Aorta (tissue), 5 donors: ENCODE measurements around the gene C19orf67. TPM values are rescaled to one million over a fixed set of nuclear protein-coding genes. Genes with fewer than 3 reads are reported as not detected.

ENCODE experiments used
- ATAC-seq: fragments of 200-7000 bp; cut with Tn5 transposase; one replicate; pipeline ENCODE4 v1.9.1; 2022; ENCODE audit warnings: moderate library complexity; ENCODE audit not compliant: low FRiP score
- DNase-seq, 2 donors: peaks; one replicate each; pipeline ENCODE4 v3.0.0-alpha.2; 2020
- H3K27ac ChIP-seq, 2 donors: one replicate each; pipeline ENCODE4 v1.5.1; 2013; ENCODE audit warnings: low read length in 2 of 2, mild to moderate bottlenecking in 2 of 2, moderate library complexity in 2 of 2, control low read depth in 1 of 2, inconsistent platforms in 1 of 2, low read depth in 1 of 2
- H3K27me3 ChIP-seq, 2 donors: one replicate each; pipeline ENCODE4 v1.6.1; 2013; ENCODE audit warnings: control low read depth in 1 of 2, low read length in 1 of 2, mild to moderate bottlenecking in 1 of 2, moderate library complexity in 1 of 2; ENCODE audit not compliant: insufficient read depth in 2 of 2, control insufficient read depth in 1 of 2
- H3K36me3 ChIP-seq, 2 donors: one replicate each; pipeline ENCODE4 v1.6.1; 2013; ENCODE audit warnings: control low read depth in 1 of 2, low read length in 1 of 2, mild to moderate bottlenecking in 1 of 2; ENCODE audit not compliant: insufficient read depth in 2 of 2, control insufficient read depth in 1 of 2
- H3K4me1 ChIP-seq, 2 donors: one replicate each; pipeline ENCODE4 v1.6.1; 2013; ENCODE audit warnings: low read length in 2 of 2, control low read depth in 1 of 2, mild to moderate bottlenecking in 1 of 2, moderate library complexity in 1 of 2; ENCODE audit not compliant: insufficient read depth in 2 of 2, control insufficient read depth in 1 of 2
- H3K4me3 ChIP-seq, 2 donors: one replicate each; pipeline ENCODE4 v1.5.1; 2013; ENCODE audit warnings: low read length in 2 of 2, control low read depth in 1 of 2, mild to moderate bottlenecking in 1 of 2
- H3K9me3 ChIP-seq: one replicate; pipeline ENCODE4 v1.6.1; 2013; ENCODE audit warnings: mild to moderate bottlenecking, low read length; ENCODE audit not compliant: control insufficient read depth
- WGBS, 2 donors: extraction: QIAGEN DNeasy Blood & Tissue Kit; methylation state at CpG; one replicate each; pipeline ENCODE4 v1.1.7; 2013; 5-methylcytosine and 5-hydroxymethylcytosine counted together
- intact Hi-C, 2 donors: fragments of 100-400 bp; cut with DNase I; formaldehyde crosslinking; loops; one replicate each; pipeline versions ENCODE4 v1.14.2 to v1.15.0; 2022
- long read RNA-seq, 2 donors: library from polyadenylated mRNA; unstranded; transcript quantifications; one replicate each; pipeline ENCODE4 v2.0.0, GENCODE V29; 2020 to 2021
- polyA plus RNA-seq, 2 donors: library from polyadenylated mRNA; stranded (reverse); fragments of 200-250 nt; gene quantifications; one replicate each; pipeline ENCODE4 v1.2.3, GENCODE V29; 2013
- total RNA-seq, 2 donors: library from RNA; stranded (reverse); fragmentation: NEBNext Ultra II Directional; extraction: Animal tissue kit (Norgen Biotek cat#: 25700); gene quantifications; one replicate each; pipeline ENCODE4 v1.2.1, GENCODE V29; 2021
- donor health status: healthy with polysubstance abuse.
- donor health status: Bipolar disorder and iron deficiency.
- donor health status: DM: no; HTN: no; CAD: no.
- donor health status: DM: no; HTN: no; CAD: no.
- donor health status: DM: yes; HTN: yes; CAD: no.

The C19orf67 gene
- total RNA-seq: not detected
- not detected for polyA plus RNA-seq
- long read RNA-seq, donor 1: 0 reads
- long read RNA-seq, donor 2: 0 reads

GRCh38 chr19:14085309-14085995 lies at the start of gene C19orf67:
C19orf67 (minus strand) TSS chr19:14085783; CDS start chr19:14085627, 156 bp downstream.
- DNase-seq (no peak), ATAC-seq (no peak)
- H3K27ac ChIP-seq: no peak within 1 kb of the TSS
- intact Hi-C loops: no loop called here
- H3K27me3 ChIP-seq: no peaks in the 10 kb centered on the region
- H3K9me3 ChIP-seq: no peaks in the 10 kb centered on the region
- 67 to 69% methylated on average over 53 to 54 of the region's 54 CpGs for WGBS, 2 donors
- H3K4me3 ChIP-seq: no peak within 1 kb of the TSS
- H3K36me3 ChIP-seq: no peaks in the 10 kb centered on the region
- H3K4me1 ChIP-seq: no peaks in the 10 kb centered on the region

GRCh38 chr19:14135355-14135754 lies 49.8 kb upstream of the C19orf67 start:
- Histone ChIP-seq H3K9me3 (no peaks in the 10 kb centered on the region), H3K27me3 (no peaks in the 10 kb centered on the region), H3K4me3 (no peak overlapping the region), H3K4me1 (no peaks in the 10 kb centered on the region), H3K36me3 (no peaks in the 10 kb centered on the region), H3K27ac (no peak overlapping the region)
- WGBS, 2 donors: 38 to 46% methylated on average over 6 of the region's 6 CpGs
- intact Hi-C loops: loop anchor here (5.0 kb wide), 2 partner anchors 53 to 58 kb away; no protein-coding TSS in a partner anchor
- ATAC-seq: no peak
- DNase-seq: no peak

- ATAC-seq: peak; percentile 22
- H3K27me3 ChIP-seq: no peaks in the 10 kb centered on the region
- no peak for DNase-seq
- 57 to 65% methylated on average over 4 of the region's 4 CpGs for WGBS, 2 donors
- no peak overlapping the region for H3K27ac ChIP-seq
- H3K4me3 ChIP-seq: no peak overlapping the region
- no peaks in the 10 kb centered on the region for H3K4me1 ChIP-seq
- H3K36me3 ChIP-seq: no peaks in the 10 kb centered on the region
- no peaks in the 10 kb centered on the region for H3K9me3 ChIP-seq
- intact Hi-C loops: no loop called here
These were observed 42.4 kb upstream of the C19orf67 start for GRCh38 chr19:14127929-14128509.

GRCh38 chr19:14127176-14127575 lies 41.6 kb upstream of the C19orf67 start:
- intact Hi-C loops: no loop called here
- 90% methylated on average over 8 of the region's 8 CpGs for WGBS, 2 donors
- Histone ChIP-seq H3K4me1 (no peaks in the 10 kb centered on the region), H3K9me3 (no peaks in the 10 kb centered on the region), H3K36me3 (no peaks in the 10 kb centered on the region), H3K27ac (no peak overlapping the region), H3K27me3 (no peaks in the 10 kb centered on the region), H3K4me3 (no peak overlapping the region)
- ATAC-seq (no peak), DNase-seq (peak in 1 of 2 donors; percentile 75)

- H3K36me3 ChIP-seq: no peaks in the 10 kb centered on the region
- H3K27me3 ChIP-seq: no peaks in the 10 kb centered on the region
- no peak overlapping the region for H3K4me3 ChIP-seq
- intact Hi-C loops: no loop called here
- DNase-seq: no peak
- H3K4me1 ChIP-seq: no peaks in the 10 kb centered on the region
- no peak for ATAC-seq
- H3K9me3 ChIP-seq: no peaks in the 10 kb centered on the region
- no peak overlapping the region for H3K27ac ChIP-seq
- 95 to 98% methylated on average over 6 of the region's 6 CpGs for WGBS, 2 donors
These were observed 37.3 kb upstream of the C19orf67 start for GRCh38 chr19:14122924-14123323.

- intact Hi-C loops: no loop called here
- Histone ChIP-seq H3K9me3 (no peaks in the 10 kb centered on the region), H3K27ac (peak overlapping the region in 1 of 2 donors; percentile 26), H3K4me1 (no peaks in the 10 kb centered on the region), H3K27me3 (no peaks in the 10 kb centered on the region), H3K36me3 (no peaks in the 10 kb centered on the region), H3K4me3 (no peak overlapping the region)
- DNase-seq (no peak), ATAC-seq (no peak)
- 92 to 97% methylated on average over 7 of the region's 7 CpGs for WGBS, 2 donors
These were observed 34.9 kb upstream of the C19orf67 start for GRCh38 chr19:14120497-14120780.

GRCh38 chr19:14119644-14120496 lies 34.3 kb upstream of the C19orf67 start:
- Histone ChIP-seq H3K4me3 (no peak overlapping the region), H3K36me3 (no peaks in the 10 kb centered on the region), H3K9me3 (no peaks in the 10 kb centered on the region), H3K27me3 (no peaks in the 10 kb centered on the region), H3K27ac (peak overlapping the region in 1 of 2 donors; percentile 26), H3K4me1 (no peaks in the 10 kb centered on the region)
- 88 to 94% methylated on average over 7 of the region's 7 CpGs for WGBS, 2 donors
- DNase-seq: no peak
- no peak for ATAC-seq
- intact Hi-C loops: loop anchor here (5.0 kb wide), 1 partner anchor 38 kb away; no protein-coding TSS in a partner anchor

GRCh38 chr19:14119146-14119545 lies 33.6 kb upstream of the C19orf67 start:
- WGBS, 2 donors: 73 to 78% methylated on average over 3 of the region's 3 CpGs
- H3K4me1 ChIP-seq: no peaks in the 10 kb centered on the region
- no peaks in the 10 kb centered on the region for H3K27me3 ChIP-seq
- H3K9me3 ChIP-seq: no peaks in the 10 kb centered on the region
- intact Hi-C loops: loop anchor here (5.0 kb wide), 1 partner anchor 37 kb away; no protein-coding TSS in a partner anchor
- H3K4me3 ChIP-seq: no peak overlapping the region
- peak overlapping the region; percentile 94 to 97 for H3K27ac ChIP-seq
- no peaks in the 10 kb centered on the region for H3K36me3 ChIP-seq
- DNase-seq (no peak), ATAC-seq (no peak)
